Right cardiac atrium (tissue), 5 donors: ENCODE data around the gene NEURL4. TPM values are rescaled to one million over a fixed set of nuclear protein-coding genes. Genes with fewer than 3 reads are reported as not detected.
"Not testable (repeated sequence)": the region's sequence is repeated elsewhere in the genome, so short reads cannot be mapped to it uniquely, and the experiment has no call there.

ENCODE experiments used
- ATAC-seq, 2 donors: fragments of 200-7000 bp; cut with Tn5 transposase; one replicate each; pipeline versions ENCODE4 v1.8.0 to v1.9.1; 2020; ENCODE audit warnings: moderate library complexity in 2 of 2, mild to moderate bottlenecking in 1 of 2
- DNase-seq, 3 donors: peaks; one replicate each; pipeline ENCODE4 v3.0.0-alpha.2; 2020
- H3K27ac ChIP-seq: one replicate; pipeline ENCODE4 v1.5.1; 2013; ENCODE audit warnings: mild to moderate bottlenecking, low read length, control low read depth, moderate library complexity
- H3K27me3 ChIP-seq: one replicate; pipeline ENCODE4 v1.6.1; 2013; ENCODE audit not compliant: control insufficient read depth, insufficient read depth
- H3K4me1 ChIP-seq: one replicate; pipeline ENCODE4 v1.6.1; 2013; ENCODE audit warnings: low read length; ENCODE audit not compliant: control insufficient read depth, insufficient read depth
- H3K4me3 ChIP-seq: one replicate; pipeline ENCODE4 v1.5.1; 2013; ENCODE audit warnings: low read length, control low read depth
- H3K9me3 ChIP-seq: one replicate; pipeline ENCODE4 v1.6.1; 2013; ENCODE audit warnings: low read length; ENCODE audit not compliant: control insufficient read depth
- WGBS: extraction: QIAGEN DNeasy Blood & Tissue Kit; methylation state at CpG from one replicate; pipeline ENCODE4 v1.1.7; 2013; 5-methylcytosine and 5-hydroxymethylcytosine counted together
- intact Hi-C, 4 donors: fragments of 100-400 bp; cut with DNase I; formaldehyde crosslinking; loops; one replicate each; pipeline versions ENCODE4 v1.11.0 to v1.14.0; 2022 to 2023
- long read RNA-seq, 4 donors: library from polyadenylated mRNA; unstranded; transcript quantifications; one replicate each; pipeline ENCODE4 v2.0.0, GENCODE V29; 2020 to 2021
- polyA plus RNA-seq: library from polyadenylated mRNA; stranded (reverse); fragments of 200-250 nt; gene quantifications from one replicate; pipeline ENCODE4 v1.2.3, GENCODE V29; 2013
- total RNA-seq, 4 donors: library from RNA; stranded (reverse); fragmentation: NEBNext Ultra II Directional; extraction: Animal tissue kit (Norgen Biotek cat#: 25700); gene quantifications; one replicate each; pipeline ENCODE4 v1.2.1, GENCODE V29; 2021
- donor health status: healthy with polysubstance abuse.
- donor health status: DM: no; HTN: yes; CAD: no.
- donor health status: DM: no; HTN: no; CAD: no.
- donor health status: DM: no; HTN: yes; CAD: no; lungs with severe emphysema.
- donor health status: DM: yes; HTN: yes; CAD: no.

The NEURL4 gene
- 10 to 100 TPM; 28.3 to 33.4 (median 30.6) TPM for total RNA-seq
- polyA plus RNA-seq = 23.8 TPM
- long read RNA-seq, donor 1, full-length matches to known transcripts = 6 of 37 reads
- long read RNA-seq, donor 1, partial matches to known transcripts = 23 of 37 reads
- long read RNA-seq, donor 1, other reads (novel, unspliced or antisense) = 8 of 37 reads
- long read RNA-seq, donor 2, full-length matches to known transcripts = 6 of 43 reads
- long read RNA-seq, donor 2, partial matches to known transcripts = 23 of 43 reads
- long read RNA-seq, donor 2, other reads (novel, unspliced or antisense) = 14 of 43 reads
- long read RNA-seq, donor 3, partial matches to known transcripts = 28 of 44 reads
- long read RNA-seq, donor 3, other reads (novel, unspliced or antisense) = 16 of 44 reads
- long read RNA-seq, donor 4, full-length matches to known transcripts = 1 of 28 reads
- long read RNA-seq, donor 4, partial matches to known transcripts = 14 of 28 reads
- long read RNA-seq, donor 4, other reads (novel, unspliced or antisense) = 13 of 28 reads

GRCh38 chr17:7328840-7329373 is at the start of gene NEURL4:
TSS of gene NEURL4 (minus strand) at chr17:7329335. CDS start at chr17:7329312, 23 bp downstream.
- Histone ChIP-seq H3K9me3 (no peaks in the 10 kb centered on the region), H3K4me1 (no peaks in the 10 kb centered on the region), H3K27me3 (no peaks in the 10 kb centered on the region), H3K27ac (peak within 1 kb of the TSS; percentile 89), H3K4me3 (peak within 1 kb of the TSS; percentile 69)
- intact Hi-C loops = no loop called here
- WGBS = under 1% methylated on average over 50 of the region's 50 CpGs
- ATAC-seq (no peak), DNase-seq (no peak)

GRCh38 chr17:7374353-7374752 is 45.2 kb upstream of the NEURL4 start:
- 86% methylated on average over 2 of the region's 2 CpGs for WGBS
- Histone ChIP-seq H3K27me3 (no peaks in the 10 kb centered on the region), H3K4me1 (no peaks in the 10 kb centered on the region), H3K27ac (no peak overlapping the region), H3K4me3 (no peak overlapping the region), H3K9me3 (no peaks in the 10 kb centered on the region)
- ATAC-seq (no peak), DNase-seq (no peak)
- intact Hi-C loops = no loop called here

GRCh38 chr17:7370853-7371252 is 41.7 kb upstream of the NEURL4 start:
- 88% methylated on average over 4 of the region's 4 CpGs for WGBS
- intact Hi-C loops = no loop called here

GRCh38 chr17:7369825-7370224 is 40.7 kb upstream of the NEURL4 start:
- no peak for ATAC-seq
- no peak overlapping the region for H3K27ac ChIP-seq
- no peaks in the 10 kb centered on the region for H3K4me1 ChIP-seq
- 86% methylated on average over 5 of the region's 5 CpGs for WGBS
- intact Hi-C loops = loop anchor here in 1 of 4 donors (10.0 kb wide), 1 partner anchor 65 kb away; the partner anchor contains the start of genes FGF11 and TMEM102
- no peaks in the 10 kb centered on the region for H3K27me3 ChIP-seq
- no peak overlapping the region for H3K4me3 ChIP-seq
- H3K9me3 ChIP-seq = no peaks in the 10 kb centered on the region
- DNase-seq = peak in 1 of 3 donors; percentile 9

More at GRCh38 chr17:7370853-7371252, 41.7 kb upstream of the NEURL4 start:
- Histone ChIP-seq H3K4me3 (no peak overlapping the region), H3K27me3 (no peaks in the 10 kb centered on the region), H3K27ac (no peak overlapping the region), H3K4me1 (no peaks in the 10 kb centered on the region), H3K9me3 (no peaks in the 10 kb centered on the region)
- DNase-seq (peak in 1 of 3 donors; percentile 1), ATAC-seq (no peak)

GRCh38 chr17:7368599-7368994 is 39.5 kb upstream of the NEURL4 start:
- intact Hi-C loops = loop anchor here in 1 of 4 donors (10.0 kb wide), 1 partner anchor 66 kb away; the partner anchor contains the start of genes FGF11 and TMEM102
- not testable (repeated sequence) for ATAC-seq

GRCh38 chr17:7367918-7368598 is 38.9 kb upstream of the NEURL4 start:
- 60% methylated on average over 13 of the region's 13 CpGs for WGBS
- no peak overlapping the region for H3K27ac ChIP-seq
- H3K27me3 ChIP-seq = no peaks in the 10 kb centered on the region
- no peak overlapping the region for H3K4me3 ChIP-seq
- H3K9me3 ChIP-seq = no peaks in the 10 kb centered on the region
- H3K4me1 ChIP-seq = no peaks in the 10 kb centered on the region
- intact Hi-C loops = loop anchor here in 1 of 4 donors (10.0 kb wide), 1 partner anchor 67 kb away; the partner anchor contains the start of genes FGF11 and TMEM102
- DNase-seq (peak in 1 of 3 donors; percentile 5), ATAC-seq (no peak)

More at GRCh38 chr17:7368599-7368994, 39.5 kb upstream of the NEURL4 start:
- not testable (repeated sequence) for H3K27me3 ChIP-seq, H3K9me3 ChIP-seq, H3K4me3 ChIP-seq, H3K27ac ChIP-seq, H3K4me1 ChIP-seq
- DNase-seq = peak in 1 of 3 donors; percentile 7
- WGBS = 77% methylated on average over 5 of the region's 5 CpGs

GRCh38 chr17:7367083-7367482 is 37.9 kb upstream of the NEURL4 start:
- Histone ChIP-seq H3K4me1 (no peaks in the 10 kb centered on the region), H3K27ac (no peak overlapping the region), H3K9me3 (no peaks in the 10 kb centered on the region), H3K4me3 (no peak overlapping the region), H3K27me3 (no peaks in the 10 kb centered on the region)
- WGBS = 77% methylated on average over 8 of the region's 8 CpGs
- intact Hi-C loops = loop anchor here in 1 of 4 donors (10.0 kb wide), 1 partner anchor 68 kb away; the partner anchor contains the start of genes FGF11 and TMEM102
- peak in 1 of 3 donors; percentile 31 for DNase-seq
- ATAC-seq = peak in 1 of 2 donors; percentile 13

- not testable (repeated sequence) for DNase-seq, ATAC-seq, H3K4me1 ChIP-seq, H3K4me3 ChIP-seq, H3K27me3 ChIP-seq, H3K9me3 ChIP-seq, H3K27ac ChIP-seq
- 82% methylated on average over 6 of the region's 7 CpGs for WGBS
- intact Hi-C loops = loop anchor here in 1 of 4 donors (10.0 kb wide), 1 partner anchor 69 kb away; the partner anchor contains the start of genes FGF11 and TMEM102
These were observed 36.8 kb upstream of the NEURL4 start for GRCh38 chr17:7365963-7366362.

- 94% methylated on average over 6 of the region's 6 CpGs for WGBS
- DNase-seq (peak in 1 of 3 donors; percentile 14), ATAC-seq (no peak)
- H3K4me1 ChIP-seq = no peaks in the 10 kb centered on the region
- no peaks in the 10 kb centered on the region for H3K27me3 ChIP-seq
- intact Hi-C loops = loop anchor here in 1 of 4 donors (10.0 kb wide), 1 partner anchor 71 kb away; the partner anchor contains the start of genes FGF11 and TMEM102
- no peaks in the 10 kb centered on the region for H3K9me3 ChIP-seq
- no peak overlapping the region for H3K4me3 ChIP-seq
- H3K27ac ChIP-seq = no peak overlapping the region
These were observed 34.2 kb upstream of the NEURL4 start for GRCh38 chr17:7363311-7363710.

- Histone ChIP-seq H3K4me3 (no peak overlapping the region), H3K9me3 (no peaks in the 10 kb centered on the region), H3K4me1 (no peaks in the 10 kb centered on the region), H3K27ac (no peak overlapping the region), H3K27me3 (no peaks in the 10 kb centered on the region)
- no peak for ATAC-seq
- no peak for DNase-seq
- intact Hi-C loops = loop anchor here in 1 of 4 donors (10.0 kb wide), 1 partner anchor 73 kb away; the partner anchor contains the start of genes FGF11 and TMEM102
- 64% methylated on average over 3 of the region's 3 CpGs for WGBS
These were observed 32.8 kb upstream of the NEURL4 start for GRCh38 chr17:7361906-7362305.
